ENCODE data around the gene SLC35E1.

- TF ChIP-seq CTCF (IDR thresholded peaks at IDR 0.05; ENCODE audit: extremely low read depth in 1 of 2, insufficient read depth in 1 of 2, low read depth in 1 of 2, low read length in 2 of 2) (no peak), POLR2A (IDR thresholded peaks at IDR 0.05; ENCODE audit: low read depth, low read length) (no peak)
These were observed 41.5 kb downstream of the SLC35E1 start for GRCh38 chr19:16530540-16531379.

Measured in endothelial cell of umbilical vein (primary cell).